ENCODE measurements around the gene RASSF10. TPM values are rescaled to one million over a fixed set of nuclear protein-coding genes. Genes with fewer than 3 reads are reported as not detected.

Gene RASSF10
- total RNA-seq, 1 experiment from 2014 or later: 3.2 TPM

DNA sequence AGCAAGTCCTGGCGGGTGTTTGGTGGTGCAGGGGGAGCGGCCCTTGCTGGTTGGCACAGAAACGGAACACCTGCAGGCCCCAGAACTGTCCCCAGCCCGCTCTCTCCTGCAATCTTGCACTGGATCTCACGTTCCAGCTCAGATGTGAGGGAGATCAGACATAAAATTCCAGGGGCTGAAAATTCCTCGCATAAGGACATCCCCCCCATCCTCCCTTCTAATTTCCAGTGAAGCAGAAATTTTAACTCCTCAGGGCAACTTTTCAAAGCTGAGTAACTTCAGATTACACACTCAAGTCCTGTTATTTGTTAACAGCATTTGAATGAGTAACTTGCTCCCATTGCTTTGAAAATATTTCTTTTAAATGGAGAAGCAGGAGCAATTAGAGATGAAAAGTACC lies 40.3 kb upstream of the RASSF10 start:
- H3K4me1 Mint-ChIP-seq: peaks cover 10% of the 10 kb centered on the region; the same call in 1 of the 2 replicates
- no peak overlapping the region for H3K27ac Mint-ChIP-seq
- CTCF ChIA-PET: interaction anchor here (0.8 to 1.6 kb wide), 2 partner anchors 40 to 177 kb away, joined by 4 to 5 read pairs; partner anchors contain the start of gene RASSF10
- POLR2A ChIA-PET: no interaction called here
- peaks cover 6% of the 10 kb centered on the region; the same call in 1 of the 2 replicates for H3K27me3 Mint-ChIP-seq (ENCODE audit: low read depth)
- no peak for ATAC-seq
- 0 out of 2 replicates have a peak, but pooled peaks cover 3% of the 10 kb centered on the region for H3K9me3 Mint-ChIP-seq
- TF ChIP-seq JUN (CRISPR knock-in tag; IDR thresholded peaks at IDR 0.05): no peak
- no peak for TF ChIP-seq SP1 (CRISPR knock-in tag; conservative IDR thresholded peaks at IDR 0.05)
- no peak for TF ChIP-seq EMX1 (CRISPR knock-in tag; IDR thresholded peaks at IDR 0.05)
- no peak for TF ChIP-seq FOXP4 (CRISPR knock-in tag; IDR thresholded peaks at IDR 0.05)
- TF ChIP-seq SOX15 (CRISPR knock-in tag; IDR thresholded peaks at IDR 0.05): no peak
- no peak for TF ChIP-seq NR3C1 (CRISPR knock-in tag; conservative IDR thresholded peaks at IDR 0.05; ENCODE audit: low read depth)
- H3K4me3 Mint-ChIP-seq: no peak overlapping the region
- no peaks in the 10 kb centered on the region for H3K36me3 Mint-ChIP-seq
- DNase-seq (ENCODE audit: low spot score): no peak

DNA sequence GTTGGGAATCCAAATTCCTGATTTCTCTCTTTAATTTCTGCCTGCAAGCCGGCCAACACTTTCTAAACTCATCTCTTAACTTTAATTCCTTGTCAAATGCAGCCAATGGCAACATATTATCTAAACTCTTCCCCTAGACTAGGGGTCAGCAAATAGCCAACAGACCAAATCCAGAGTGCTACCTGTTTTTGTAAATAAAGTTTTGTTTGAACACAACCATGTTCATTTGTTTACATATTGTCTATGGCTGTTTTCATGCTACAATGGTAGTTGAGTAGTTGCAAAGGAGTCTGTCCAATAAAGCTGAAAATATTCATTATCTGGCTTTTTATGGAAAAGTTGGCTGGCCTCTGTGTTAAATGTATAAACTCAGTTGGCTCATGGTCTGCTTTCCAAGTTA lies 37.2 kb upstream of the RASSF10 start:
- Mint-ChIP-seq H3K4me1 (peaks cover 4% of the 10 kb centered on the region; the same call in 1 of the 2 replicates), H3K36me3 (no peaks in the 10 kb centered on the region), H3K4me3 (no peak overlapping the region), H3K27ac (no peak overlapping the region), H3K9me3 (0 out of 2 replicates have a peak, but pooled peaks cover 3% of the 10 kb centered on the region), H3K27me3 (ENCODE audit: low read depth) (peaks cover 6% of the 10 kb centered on the region; the same call in 1 of the 2 replicates)
- ChIA-PET POLR2A (no interaction called here), CTCF (interaction anchor here (0.7 to 2.2 kb wide), 2 partner anchors 8 to 1830 kb away, joined by 5 to 8 read pairs; no protein-coding TSS in a partner anchor)
- no peak for ATAC-seq
- DNase-seq (ENCODE audit: low spot score): no peak
- TF ChIP-seq, protein P1, sequence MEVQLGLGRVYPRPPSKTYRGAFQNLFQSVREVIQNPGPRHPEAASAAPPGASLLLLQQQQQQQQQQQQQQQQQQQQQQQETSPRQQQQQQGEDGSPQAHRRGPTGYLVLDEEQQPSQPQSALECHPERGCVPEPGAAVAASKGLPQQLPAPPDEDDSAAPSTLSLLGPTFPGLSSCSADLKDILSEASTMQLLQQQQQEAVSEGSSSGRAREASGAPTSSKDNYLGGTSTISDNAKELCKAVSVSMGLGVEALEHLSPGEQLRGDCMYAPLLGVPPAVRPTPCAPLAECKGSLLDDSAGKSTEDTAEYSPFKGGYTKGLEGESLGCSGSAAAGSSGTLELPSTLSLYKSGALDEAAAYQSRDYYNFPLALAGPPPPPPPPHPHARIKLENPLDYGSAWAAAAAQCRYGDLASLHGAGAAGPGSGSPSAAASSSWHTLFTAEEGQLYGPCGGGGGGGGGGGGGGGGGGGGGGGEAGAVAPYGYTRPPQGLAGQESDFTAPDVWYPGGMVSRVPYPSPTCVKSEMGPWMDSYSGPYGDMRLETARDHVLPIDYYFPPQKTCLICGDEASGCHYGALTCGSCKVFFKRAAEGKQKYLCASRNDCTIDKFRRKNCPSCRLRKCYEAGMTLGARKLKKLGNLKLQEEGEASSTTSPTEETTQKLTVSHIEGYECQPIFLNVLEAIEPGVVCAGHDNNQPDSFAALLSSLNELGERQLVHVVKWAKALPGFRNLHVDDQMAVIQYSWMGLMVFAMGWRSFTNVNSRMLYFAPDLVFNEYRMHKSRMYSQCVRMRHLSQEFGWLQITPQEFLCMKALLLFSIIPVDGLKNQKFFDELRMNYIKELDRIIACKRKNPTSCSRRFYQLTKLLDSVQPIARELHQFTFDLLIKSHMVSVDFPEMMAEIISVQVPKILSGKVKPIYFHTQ (CRISPR knock-in tag; IDR thresholded peaks at IDR 0.05): no peak
- TF ChIP-seq MAX (CRISPR knock-in tag; IDR thresholded peaks at IDR 0.05) (no peak), FOXP1 (CRISPR knock-in tag; IDR thresholded peaks at IDR 0.05; ENCODE audit: borderline replicate concordance) (no peak), ATF2 (CRISPR knock-in tag; IDR thresholded peaks at IDR 0.05; ENCODE audit: borderline replicate concordance, low read depth) (no peak), ZNF396 (CRISPR knock-in tag; IDR thresholded peaks at IDR 0.05; ENCODE audit: borderline replicate concordance) (no peak), ZNF138 (CRISPR knock-in tag; conservative IDR thresholded peaks at IDR 0.05) (no peak), ESRRA (CRISPR knock-in tag; IDR thresholded peaks at IDR 0.05; ENCODE audit: borderline replicate concordance) (no peak), NFYB (CRISPR knock-in tag; conservative IDR thresholded peaks at IDR 0.05; ENCODE audit: low read depth) (no peak), SP1 (CRISPR knock-in tag; conservative IDR thresholded peaks at IDR 0.05) (no peak), ETV6 (CRISPR knock-in tag; IDR thresholded peaks at IDR 0.05) (no peak), SMAD4 (CRISPR knock-in tag; IDR thresholded peaks at IDR 0.05) (no peak), E2F1 (CRISPR knock-in tag; IDR thresholded peaks at IDR 0.05) (no peak), ATF1 (CRISPR knock-in tag; IDR thresholded peaks at IDR 0.05) (no peak), TCF7 (CRISPR knock-in tag; IDR thresholded peaks at IDR 0.05; ENCODE audit: low read depth) (no peak)
- TF ChIP-seq, protein P2, sequence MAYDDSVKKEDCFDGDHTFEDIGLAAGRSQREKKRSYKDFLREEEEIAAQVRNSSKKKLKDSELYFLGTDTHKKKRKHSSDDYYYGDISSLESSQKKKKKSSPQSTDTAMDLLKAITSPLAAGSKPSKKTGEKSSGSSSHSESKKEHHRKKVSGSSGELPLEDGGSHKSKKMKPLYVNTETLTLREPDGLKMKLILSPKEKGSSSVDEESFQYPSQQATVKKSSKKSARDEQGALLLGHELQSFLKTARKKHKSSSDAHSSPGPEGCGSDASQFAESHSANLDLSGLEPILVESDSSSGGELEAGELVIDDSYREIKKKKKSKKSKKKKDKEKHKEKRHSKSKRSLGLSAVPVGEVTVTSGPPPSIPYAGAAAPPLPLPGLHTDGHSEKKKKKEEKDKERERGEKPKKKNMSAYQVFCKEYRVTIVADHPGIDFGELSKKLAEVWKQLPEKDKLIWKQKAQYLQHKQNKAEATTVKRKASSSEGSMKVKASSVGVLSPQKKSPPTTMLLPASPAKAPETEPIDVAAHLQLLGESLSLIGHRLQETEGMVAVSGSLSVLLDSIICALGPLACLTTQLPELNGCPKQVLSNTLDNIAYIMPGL (CRISPR knock-in tag; IDR thresholded peaks at IDR 0.05): no peak
- TF ChIP-seq, protein P3, sequence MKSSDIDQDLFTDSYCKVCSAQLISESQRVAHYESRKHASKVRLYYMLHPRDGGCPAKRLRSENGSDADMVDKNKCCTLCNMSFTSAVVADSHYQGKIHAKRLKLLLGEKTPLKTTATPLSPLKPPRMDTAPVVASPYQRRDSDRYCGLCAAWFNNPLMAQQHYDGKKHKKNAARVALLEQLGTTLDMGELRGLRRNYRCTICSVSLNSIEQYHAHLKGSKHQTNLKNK (CRISPR knock-in tag; IDR thresholded peaks at IDR 0.05): no peak
